ENCODE measurements around the gene ZC3H13.

DNA sequence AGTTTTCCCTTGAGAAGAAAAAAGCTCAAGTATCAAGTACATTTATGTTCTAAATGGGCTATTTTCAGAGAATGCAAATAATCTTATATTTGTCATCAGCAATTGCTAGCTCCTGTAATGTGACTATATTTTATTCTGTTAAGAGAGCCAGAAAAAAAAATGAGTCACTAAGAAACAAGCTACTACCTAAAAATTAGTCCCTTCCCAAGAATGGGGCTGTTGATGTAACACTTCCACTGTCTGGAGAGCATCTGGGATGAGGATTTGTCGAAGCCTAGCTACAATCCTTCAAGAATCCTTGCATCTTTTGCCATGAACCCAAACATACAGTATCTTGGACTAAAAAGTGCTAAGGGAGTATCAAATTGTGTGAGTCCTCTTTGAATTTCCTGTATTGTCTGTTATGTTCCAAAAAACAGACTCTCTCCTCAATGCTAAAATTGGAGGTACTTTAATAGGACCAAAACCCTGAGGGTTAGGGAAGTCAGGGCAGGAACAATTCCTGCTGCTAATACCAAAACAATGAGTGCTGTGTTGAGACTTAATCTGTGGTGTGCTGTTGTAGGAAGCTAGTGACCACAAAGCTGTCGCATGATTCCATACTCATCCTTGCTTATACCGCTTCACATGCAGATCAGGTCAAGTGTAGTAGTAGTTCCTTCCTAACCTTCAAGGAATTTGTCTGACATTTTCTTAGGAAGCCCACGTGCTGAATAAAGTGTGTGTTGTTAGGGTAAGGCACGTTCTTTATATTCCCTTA, 4.9 kb upstream of the ZC3H13 start:
- TF ChIP-seq, protein P1, sequence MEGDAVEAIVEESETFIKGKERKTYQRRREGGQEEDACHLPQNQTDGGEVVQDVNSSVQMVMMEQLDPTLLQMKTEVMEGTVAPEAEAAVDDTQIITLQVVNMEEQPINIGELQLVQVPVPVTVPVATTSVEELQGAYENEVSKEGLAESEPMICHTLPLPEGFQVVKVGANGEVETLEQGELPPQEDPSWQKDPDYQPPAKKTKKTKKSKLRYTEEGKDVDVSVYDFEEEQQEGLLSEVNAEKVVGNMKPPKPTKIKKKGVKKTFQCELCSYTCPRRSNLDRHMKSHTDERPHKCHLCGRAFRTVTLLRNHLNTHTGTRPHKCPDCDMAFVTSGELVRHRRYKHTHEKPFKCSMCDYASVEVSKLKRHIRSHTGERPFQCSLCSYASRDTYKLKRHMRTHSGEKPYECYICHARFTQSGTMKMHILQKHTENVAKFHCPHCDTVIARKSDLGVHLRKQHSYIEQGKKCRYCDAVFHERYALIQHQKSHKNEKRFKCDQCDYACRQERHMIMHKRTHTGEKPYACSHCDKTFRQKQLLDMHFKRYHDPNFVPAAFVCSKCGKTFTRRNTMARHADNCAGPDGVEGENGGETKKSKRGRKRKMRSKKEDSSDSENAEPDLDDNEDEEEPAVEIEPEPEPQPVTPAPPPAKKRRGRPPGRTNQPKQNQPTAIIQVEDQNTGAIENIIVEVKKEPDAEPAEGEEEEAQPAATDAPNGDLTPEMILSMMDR (conservative IDR thresholded peaks at IDR 0.05; ENCODE audit: low read depth, low read length), result no peak
- TF ChIP-seq POLR2A (IDR thresholded peaks at IDR 0.05; ENCODE audit: low read depth, low read length) (no peak), FOS (IDR thresholded peaks at IDR 0.05; ENCODE audit: low read depth, low read length) (no peak), CEBPB (IDR thresholded peaks at IDR 0.05; ENCODE audit: low read depth, low read length) (no peak), RFX5 (IDR thresholded peaks at IDR 0.05; ENCODE audit: low read depth, low read length) (no peak), SMC3 (IDR thresholded peaks at IDR 0.05; ENCODE audit: low read depth, low read length) (no peak)

Measured in IMR-90 (cell line).